Lower lobe of right lung (tissue), 2 donors: ENCODE results near the gene ASIC3. TPM values are rescaled to one million over a fixed set of nuclear protein-coding genes. Genes with fewer than 3 reads are reported as not detected.

ENCODE experiments used
- ATAC-seq, 2 donors: fragments of 200-7000 bp; cut with Tn5 transposase; one replicate each; pipeline ENCODE4 v1.9.1; 2020 to 2022; ENCODE audit warnings: mild to moderate bottlenecking in 2 of 2, moderate library complexity in 2 of 2
- DNase-seq: peaks from one replicate; pipeline ENCODE4 v3.0.0-alpha.2; 2020
- H3K27ac ChIP-seq: fragments of 200-600 bp; one replicate; pipeline ENCODE4 v1.8.0; 2022
- H3K27me3 ChIP-seq: fragments of 200-600 bp; one replicate; pipeline ENCODE4 v1.8.0; 2022; ENCODE audit warnings: low read depth
- H3K36me3 ChIP-seq: fragments of 200-600 bp; one replicate; pipeline ENCODE4 v1.8.0; 2022; ENCODE audit warnings: mild to moderate bottlenecking
- H3K4me1 ChIP-seq: fragments of 200-600 bp; one replicate; pipeline ENCODE4 v1.8.0; 2022
- H3K4me3 ChIP-seq: fragments of 200-600 bp; one replicate; pipeline ENCODE4 v1.8.0; 2022; ENCODE audit warnings: mild to moderate bottlenecking
- H3K9me3 ChIP-seq: fragments of 200-600 bp; one replicate; pipeline ENCODE4 v1.8.0; 2022
- intact Hi-C: fragments of 100-400 bp; cut with DNase I; formaldehyde crosslinking; loops from one replicate; pipeline ENCODE4 v1.11.0; 2022
- total RNA-seq: library from RNA; stranded (reverse); fragmentation: NEBNext Ultra II Directional; extraction: Animal tissue kit (Norgen Biotek cat#: 25700); gene quantifications from one replicate; pipeline ENCODE4 v1.2.1, GENCODE V29; 2021
- TF ChIP-seq, protein P1 (sequence below): fragments of 200-600 bp; IDR thresholded peaks from one replicate; pipeline ENCODE4 v1.8.0; 2022; ENCODE audit warnings: antibody characterized with exemption, mild to moderate bottlenecking
- donor health status: DM: no; HTN: yes; CAD: no; lungs with severe emphysema.

Gene ASIC3
- total RNA-seq, 1 donor from 2014 or later = 3.7 TPM

DNA sequence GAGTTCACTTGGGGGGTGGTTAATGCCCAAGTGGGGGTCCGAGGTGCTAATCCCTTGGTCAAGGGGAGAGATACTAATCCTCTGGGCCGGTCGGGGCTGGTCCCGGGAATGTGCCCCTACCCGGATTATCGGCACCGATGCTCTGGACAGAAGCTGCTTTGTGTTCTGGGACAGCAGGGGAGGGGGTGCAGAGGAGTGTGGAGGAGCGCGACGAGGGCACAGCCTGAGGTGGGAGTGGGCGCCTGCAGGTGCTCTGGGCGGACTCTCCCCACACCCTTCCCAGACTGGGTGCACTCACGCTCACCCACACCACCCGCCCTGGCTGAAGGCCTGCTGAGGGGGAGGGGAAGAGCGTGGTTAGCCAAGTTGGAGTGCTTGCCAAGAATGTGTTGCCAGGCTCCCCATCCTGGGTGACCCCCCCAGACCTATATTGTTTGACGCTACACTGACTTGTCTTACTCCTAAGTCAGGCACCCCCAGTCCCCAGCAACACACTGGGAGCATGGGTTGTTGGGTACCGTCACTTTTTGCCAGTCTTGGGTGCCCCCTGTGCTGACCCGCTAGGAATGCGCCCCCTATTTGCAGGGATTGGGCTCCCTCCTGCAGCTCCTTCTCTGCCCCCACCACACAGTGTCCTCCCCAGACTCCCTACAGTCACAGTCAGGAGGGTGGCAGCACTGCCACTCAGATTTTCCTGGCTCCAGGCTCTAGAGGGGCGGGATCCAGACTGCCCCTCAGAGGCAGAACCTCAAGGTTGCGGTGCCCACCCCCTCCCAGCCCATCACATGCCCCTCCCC lies 12.3 kb downstream of the ASIC3 start:
- intact Hi-C loops = no loop called here
- Histone ChIP-seq H3K36me3 (peaks cover 29% of the 10 kb centered on the region), H3K9me3 (no peaks in the 10 kb centered on the region), H3K27me3 (no peaks in the 10 kb centered on the region), H3K27ac (peak overlapping the region; percentile 97), H3K4me1 (peaks cover 44% of the 10 kb centered on the region), H3K4me3 (peak overlapping the region; percentile 72)
- DNase-seq (no peak), ATAC-seq (no peak)
- TF ChIP-seq, protein P1, sequence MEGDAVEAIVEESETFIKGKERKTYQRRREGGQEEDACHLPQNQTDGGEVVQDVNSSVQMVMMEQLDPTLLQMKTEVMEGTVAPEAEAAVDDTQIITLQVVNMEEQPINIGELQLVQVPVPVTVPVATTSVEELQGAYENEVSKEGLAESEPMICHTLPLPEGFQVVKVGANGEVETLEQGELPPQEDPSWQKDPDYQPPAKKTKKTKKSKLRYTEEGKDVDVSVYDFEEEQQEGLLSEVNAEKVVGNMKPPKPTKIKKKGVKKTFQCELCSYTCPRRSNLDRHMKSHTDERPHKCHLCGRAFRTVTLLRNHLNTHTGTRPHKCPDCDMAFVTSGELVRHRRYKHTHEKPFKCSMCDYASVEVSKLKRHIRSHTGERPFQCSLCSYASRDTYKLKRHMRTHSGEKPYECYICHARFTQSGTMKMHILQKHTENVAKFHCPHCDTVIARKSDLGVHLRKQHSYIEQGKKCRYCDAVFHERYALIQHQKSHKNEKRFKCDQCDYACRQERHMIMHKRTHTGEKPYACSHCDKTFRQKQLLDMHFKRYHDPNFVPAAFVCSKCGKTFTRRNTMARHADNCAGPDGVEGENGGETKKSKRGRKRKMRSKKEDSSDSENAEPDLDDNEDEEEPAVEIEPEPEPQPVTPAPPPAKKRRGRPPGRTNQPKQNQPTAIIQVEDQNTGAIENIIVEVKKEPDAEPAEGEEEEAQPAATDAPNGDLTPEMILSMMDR = no peak

DNA sequence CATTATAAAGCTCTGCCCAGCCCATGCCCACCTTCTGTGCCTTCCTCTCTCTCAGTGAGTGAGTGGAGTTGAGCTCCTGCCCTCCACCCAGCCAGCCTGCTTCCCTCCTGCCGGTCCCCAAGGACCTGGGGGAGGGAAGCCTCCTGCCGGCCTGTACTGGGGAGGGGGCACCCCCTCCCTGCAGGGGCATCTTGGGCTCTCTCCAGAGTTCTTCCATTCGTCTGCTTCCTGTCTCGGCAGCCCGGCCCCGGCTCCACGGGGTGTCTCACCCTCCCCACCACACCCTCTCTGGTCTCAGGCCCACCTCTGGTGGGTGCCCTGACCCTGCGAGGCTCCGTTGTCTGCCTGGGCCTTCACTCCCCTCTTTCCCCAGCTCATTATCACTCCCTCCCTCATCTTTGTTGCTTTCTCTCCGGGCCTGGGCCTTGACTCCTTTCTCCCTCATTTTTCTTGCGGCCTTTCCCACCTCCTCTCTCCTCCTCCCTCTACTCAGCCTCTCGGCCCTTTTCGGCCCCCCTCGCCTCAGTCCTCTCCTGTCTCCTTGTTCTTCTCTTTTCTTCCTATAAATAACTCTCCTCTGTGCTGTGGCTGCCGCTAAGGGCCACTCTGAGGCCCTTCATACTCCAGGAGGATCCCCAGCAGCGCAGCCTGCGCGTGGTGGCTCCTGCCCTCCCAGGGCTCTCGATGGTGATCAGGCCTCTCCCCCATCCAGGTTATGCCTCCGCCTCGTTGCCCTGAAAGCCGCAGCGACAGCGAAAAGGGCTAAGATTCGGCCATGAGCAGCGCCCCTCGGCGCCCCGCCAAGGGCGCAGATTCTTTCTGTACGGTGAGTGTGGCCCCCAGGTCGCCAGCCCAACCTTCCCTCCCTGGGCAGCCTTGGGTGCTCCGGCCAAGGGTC lies 13.1 kb downstream of the ASIC3 start:
- intact Hi-C loops = no loop called here
- Histone ChIP-seq H3K27ac (peak overlapping the region; percentile 36), H3K27me3 (no peaks in the 10 kb centered on the region), H3K9me3 (no peaks in the 10 kb centered on the region), H3K36me3 (peaks cover 37% of the 10 kb centered on the region), H3K4me3 (peak overlapping the region; percentile 72), H3K4me1 (peaks cover 44% of the 10 kb centered on the region)
- TF ChIP-seq, protein P1 = no peak
- ATAC-seq (peak; percentile 16 to 30), DNase-seq (peak; percentile 73)

DNA sequence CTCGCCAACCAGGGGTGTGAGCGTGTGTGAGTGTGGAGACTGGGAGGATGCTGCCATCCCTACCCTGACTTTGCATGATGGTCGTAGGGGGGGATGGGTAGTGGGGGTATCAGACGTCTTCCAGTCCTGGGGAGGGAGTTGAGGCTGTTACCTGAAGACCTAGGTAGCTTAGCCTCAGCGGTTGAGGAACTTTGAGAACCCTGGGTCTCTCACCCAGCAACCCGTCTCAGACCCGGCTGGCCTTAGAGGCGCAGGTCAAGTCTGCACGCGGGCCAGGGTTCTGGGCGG lies 13.7 kb downstream of the ASIC3 start:
- DNase-seq (no peak), ATAC-seq (no peak)
- H3K4me1 ChIP-seq = peaks cover 39% of the 10 kb centered on the region
- peak overlapping the region; percentile 72 for H3K4me3 ChIP-seq
- H3K9me3 ChIP-seq = no peaks in the 10 kb centered on the region
- TF ChIP-seq, protein P1 = no peak
- no peaks in the 10 kb centered on the region for H3K27me3 ChIP-seq
- intact Hi-C loops = no loop called here
- H3K36me3 ChIP-seq = peaks cover 43% of the 10 kb centered on the region
- peak overlapping the region; percentile 36 for H3K27ac ChIP-seq

DNA sequence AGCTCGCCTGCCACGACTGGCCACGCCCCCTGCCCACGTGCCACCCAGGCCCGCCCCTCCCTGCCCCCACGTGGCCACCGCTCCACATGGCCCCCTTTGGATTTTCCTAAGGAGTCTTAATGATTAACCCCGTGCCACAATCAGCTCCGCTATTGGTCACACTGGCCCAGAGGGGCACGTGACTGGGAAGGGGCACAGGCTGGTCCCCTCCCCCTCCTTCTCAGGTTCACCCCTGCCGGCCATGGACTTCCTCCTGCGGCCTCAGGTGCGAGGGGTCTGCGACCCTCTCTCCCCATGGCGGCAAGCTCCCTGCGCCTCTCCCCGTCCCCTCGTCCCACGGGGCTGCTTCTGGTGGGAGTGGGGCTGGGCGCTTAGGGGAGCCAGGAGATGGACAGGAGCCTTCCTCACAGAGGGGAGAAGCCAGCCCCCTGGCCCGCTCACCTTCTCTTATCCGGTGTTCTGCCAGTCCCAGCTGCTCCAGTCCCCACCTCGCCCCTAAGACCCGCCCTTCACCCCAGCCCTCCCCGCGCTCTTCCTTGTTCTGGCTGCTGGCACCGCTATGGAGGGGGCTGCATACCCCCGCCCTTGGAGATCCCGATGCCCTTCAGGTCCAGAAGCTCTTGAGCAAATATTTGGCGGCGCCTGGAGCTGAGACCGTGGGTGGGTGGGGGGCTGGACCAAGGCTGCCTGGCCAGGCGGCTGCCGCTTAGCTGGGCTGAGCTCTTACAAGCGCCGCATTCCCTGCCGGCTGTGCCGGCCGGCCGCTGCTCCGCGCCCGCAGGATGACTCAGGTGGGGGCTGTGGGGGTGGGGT lies 14.3 kb downstream of the ASIC3 start:
- H3K4me1 ChIP-seq = peaks cover 35% of the 10 kb centered on the region
- intact Hi-C loops = no loop called here
- H3K9me3 ChIP-seq = no peaks in the 10 kb centered on the region
- DNase-seq (peak; percentile 80), ATAC-seq (peak; percentile 50 to 54)
- no peaks in the 10 kb centered on the region for H3K27me3 ChIP-seq
- TF ChIP-seq, protein P1 = no peak
- H3K4me3 ChIP-seq = peak overlapping the region; percentile 72
- peaks cover 49% of the 10 kb centered on the region for H3K36me3 ChIP-seq
- H3K27ac ChIP-seq = peak overlapping the region; percentile 36

DNA sequence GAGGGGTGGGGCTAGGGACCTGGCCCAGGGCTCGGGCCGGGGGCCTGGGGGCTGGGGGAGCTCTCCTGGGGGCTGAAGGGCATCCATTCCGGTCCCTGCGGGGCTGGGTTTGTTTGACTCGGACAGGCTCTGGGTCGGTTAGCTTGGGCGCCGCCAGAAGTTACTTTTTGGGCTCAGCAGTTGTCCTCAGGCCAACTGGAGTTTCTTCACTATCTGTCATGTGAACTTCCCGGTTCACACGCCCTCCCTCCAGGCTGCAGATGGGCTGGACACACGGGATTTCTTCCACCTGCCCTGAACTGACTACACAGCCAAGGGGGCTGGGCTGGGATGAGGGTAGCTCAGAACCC lies 14.9 kb downstream of the ASIC3 start:
- Histone ChIP-seq H3K27ac (no peak overlapping the region), H3K36me3 (peaks cover 54% of the 10 kb centered on the region), H3K27me3 (no peaks in the 10 kb centered on the region), H3K4me1 (peaks cover 35% of the 10 kb centered on the region), H3K9me3 (no peaks in the 10 kb centered on the region), H3K4me3 (peak overlapping the region; percentile 37)
- ATAC-seq (no peak), DNase-seq (no peak)
- TF ChIP-seq, protein P1 = no peak
- intact Hi-C loops = no loop called here
